ENCODE results near the gene MT1G. TPM values are rescaled to one million over a fixed set of nuclear protein-coding genes. Genes with fewer than 3 reads are reported as not detected.

Gene MT1G
- total RNA-seq, 1 donor from 2014 or later: 2.9 TPM

GRCh38 chr16:56643080-56643778 lies 24.6 kb downstream of the MT1G start:
- no peak overlapping the region for H3K27ac Mint-ChIP-seq
- TF ChIP-seq CTCF (IDR thresholded peaks at IDR 0.05; ENCODE audit: unreplicated experiment): peak; percentile 35
- peaks cover 3% of the 10 kb centered on the region for H3K4me1 Mint-ChIP-seq (ENCODE audit: low read depth)
- H3K9me3 Mint-ChIP-seq (ENCODE audit: low read depth): no peaks in the 10 kb centered on the region
- H3K36me3 Mint-ChIP-seq (ENCODE audit: insufficient read depth): no peaks in the 10 kb centered on the region
- H3K4me3 Mint-ChIP-seq (ENCODE audit: low read depth): no peak overlapping the region
- DNase-seq (ENCODE audit: low spot score, unreplicated experiment): no peak
- H3K27me3 Mint-ChIP-seq: peaks cover 96% of the 10 kb centered on the region

GRCh38 chr16:56641166-56641565 lies 26.7 kb downstream of the MT1G start:
- H3K27me3 Mint-ChIP-seq: peaks cover 97% of the 10 kb centered on the region
- TF ChIP-seq CTCF (IDR thresholded peaks at IDR 0.05; ENCODE audit: unreplicated experiment): no peak
- no peaks in the 10 kb centered on the region for H3K36me3 Mint-ChIP-seq (ENCODE audit: insufficient read depth)

GRCh38 chr16:56640076-56640475 lies 27.8 kb downstream of the MT1G start:
- no peak overlapping the region for H3K4me3 Mint-ChIP-seq (ENCODE audit: low read depth)

More at GRCh38 chr16:56641166-56641565, 26.7 kb downstream of the MT1G start:
- no peak overlapping the region for H3K4me3 Mint-ChIP-seq (ENCODE audit: low read depth)
- DNase-seq (ENCODE audit: low spot score, unreplicated experiment): no peak
- peaks cover 3% of the 10 kb centered on the region for H3K4me1 Mint-ChIP-seq (ENCODE audit: low read depth)
- no peak overlapping the region for H3K27ac Mint-ChIP-seq
- no peaks in the 10 kb centered on the region for H3K9me3 Mint-ChIP-seq (ENCODE audit: low read depth)

GRCh38 chr16:56639045-56639444 lies 28.8 kb downstream of the MT1G start:
- H3K36me3 Mint-ChIP-seq (ENCODE audit: insufficient read depth): no peaks in the 10 kb centered on the region
- no peak for DNase-seq (ENCODE audit: low spot score, unreplicated experiment)
- H3K4me3 Mint-ChIP-seq (ENCODE audit: low read depth): no peak overlapping the region
- H3K9me3 Mint-ChIP-seq (ENCODE audit: low read depth): no peaks in the 10 kb centered on the region
- TF ChIP-seq CTCF (IDR thresholded peaks at IDR 0.05; ENCODE audit: unreplicated experiment): no peak
- peaks cover 3% of the 10 kb centered on the region for H3K4me1 Mint-ChIP-seq (ENCODE audit: low read depth)
- H3K27me3 Mint-ChIP-seq: peaks cover 94% of the 10 kb centered on the region
- H3K27ac Mint-ChIP-seq: no peak overlapping the region

More at GRCh38 chr16:56640076-56640475, 27.8 kb downstream of the MT1G start:
- Mint-ChIP-seq H3K36me3 (ENCODE audit: insufficient read depth) (no peaks in the 10 kb centered on the region), H3K9me3 (ENCODE audit: low read depth) (no peaks in the 10 kb centered on the region), H3K27me3 (peaks cover 94% of the 10 kb centered on the region), H3K4me1 (ENCODE audit: low read depth) (peaks cover 3% of the 10 kb centered on the region), H3K27ac (no peak overlapping the region)
- no peak for DNase-seq (ENCODE audit: low spot score, unreplicated experiment)
- no peak for TF ChIP-seq CTCF (IDR thresholded peaks at IDR 0.05; ENCODE audit: unreplicated experiment)

GRCh38 chr16:56637814-56638750 lies 29.8 kb downstream of the MT1G start, which contains the start of gene MT1A:
MT1A (plus strand) TSS chr16:56638666; CDS start chr16:56638739, 73 bp downstream.
- no peaks in the 10 kb centered on the region for H3K36me3 Mint-ChIP-seq (ENCODE audit: insufficient read depth)
- peak within 1 kb of the TSS; percentile 16 for H3K4me3 Mint-ChIP-seq (ENCODE audit: low read depth)
- no peak within 1 kb of the TSS for H3K27ac Mint-ChIP-seq
- H3K4me1 Mint-ChIP-seq (ENCODE audit: low read depth): no peaks in the 10 kb centered on the region
- no peak for TF ChIP-seq CTCF (IDR thresholded peaks at IDR 0.05; ENCODE audit: unreplicated experiment)
- no peak for DNase-seq (ENCODE audit: low spot score, unreplicated experiment)
- H3K9me3 Mint-ChIP-seq (ENCODE audit: low read depth): no peaks in the 10 kb centered on the region
- peaks cover 96% of the 10 kb centered on the region for H3K27me3 Mint-ChIP-seq

Measured in progenitor cell of endocrine pancreas (in vitro differentiated cells).